KMS-11 (cell line): ENCODE data around the gene NBEAL1.
"Not testable (repeated sequence)": the region's sequence is repeated elsewhere in the genome, so short reads cannot be mapped to it uniquely, and the experiment has no call there.

Experiments
- H2AFZ ChIP-seq: fragments of 200-600 bp; sonication (generic); 2 replicates; pipeline ENCODE4 v1.6.1; 2016; ENCODE audit warnings: antibody characterized with exemption, mixed run types, low read depth
- H3K27ac ChIP-seq: fragments of 200-600 bp; sonication (generic); 2 replicates; pipeline ENCODE4 v1.6.1; 2016; ENCODE audit warnings: mild to moderate bottlenecking, mixed run types
- H3K27me3 ChIP-seq: fragments of 200-600 bp; sonication (generic); 2 replicates; pipeline ENCODE4 v1.6.1; 2017; ENCODE audit warnings: mild to moderate bottlenecking, low read depth, mixed run types, moderate library complexity; ENCODE audit not compliant: insufficient read depth
- H3K36me3 ChIP-seq: fragments of 200-600 bp; sonication (generic); 2 replicates; pipeline ENCODE4 v1.6.1; 2017; ENCODE audit warnings: mild to moderate bottlenecking, mixed run types; ENCODE audit not compliant: insufficient read depth
- H3K4me1 ChIP-seq: fragments of 200-600 bp; sonication (generic); 2 replicates; pipeline ENCODE4 v1.6.1; 2016; ENCODE audit warnings: mild to moderate bottlenecking, low read depth, mixed run types; ENCODE audit not compliant: poor library complexity, severe bottlenecking
- H3K4me2 ChIP-seq: fragments of 200-600 bp; sonication (generic); 2 replicates; pipeline ENCODE4 v1.7.0; 2016; ENCODE audit warnings: mild to moderate bottlenecking, mixed run types
- H3K4me3 ChIP-seq: fragments of 200-600 bp; sonication (generic); IDR thresholded peaks from 2 replicates; pipeline ENCODE4 v1.6.1; 2017; ENCODE audit warnings: low read depth, low read length, mixed read lengths; ENCODE audit not compliant: insufficient read depth
- H3K79me2 ChIP-seq: fragments of 200-600 bp; sonication (generic); 2 replicates; pipeline ENCODE4 v1.6.1; 2016; ENCODE audit warnings: low read depth, mixed run types; ENCODE audit not compliant: insufficient read depth
- H3K9ac ChIP-seq: fragments of 200-600 bp; sonication (generic); 2 replicates; pipeline ENCODE4 v1.6.1; 2016; ENCODE audit warnings: mild to moderate bottlenecking, mixed run types
- H4K20me1 ChIP-seq: fragments of 200-600 bp; sonication (generic); 2 replicates; pipeline ENCODE4 v1.6.1; 2016; ENCODE audit warnings: mild to moderate bottlenecking, mixed run types; ENCODE audit not compliant: insufficient read depth
- TF ChIP-seq, protein P1 (sequence below): fragments of 200-600 bp; sonication (generic); conservative IDR thresholded peaks from 2 replicates; pipeline ENCODE4 v1.6.1; 2017; ENCODE audit warnings: low read depth, mild to moderate bottlenecking, antibody characterized with exemption, low read length, moderate library complexity, mixed read lengths

NBEAL1 gene

GRCh38 chr2:202982779-202983491 lies 31.7 kb upstream of the NBEAL1 start:
- Histone ChIP-seq H4K20me1 (no peaks in the 10 kb centered on the region), H3K4me3 (no peak overlapping the region), H3K36me3 (no peaks in the 10 kb centered on the region), H3K9ac (no peak overlapping the region), H3K27me3 (no peaks in the 10 kb centered on the region), H2AFZ (no peak overlapping the region), H3K4me2 (no peak overlapping the region), H3K79me2 (no peaks in the 10 kb centered on the region), H3K4me1 (no peaks in the 10 kb centered on the region), H3K27ac (no peak overlapping the region)
- TF ChIP-seq, protein P1, sequence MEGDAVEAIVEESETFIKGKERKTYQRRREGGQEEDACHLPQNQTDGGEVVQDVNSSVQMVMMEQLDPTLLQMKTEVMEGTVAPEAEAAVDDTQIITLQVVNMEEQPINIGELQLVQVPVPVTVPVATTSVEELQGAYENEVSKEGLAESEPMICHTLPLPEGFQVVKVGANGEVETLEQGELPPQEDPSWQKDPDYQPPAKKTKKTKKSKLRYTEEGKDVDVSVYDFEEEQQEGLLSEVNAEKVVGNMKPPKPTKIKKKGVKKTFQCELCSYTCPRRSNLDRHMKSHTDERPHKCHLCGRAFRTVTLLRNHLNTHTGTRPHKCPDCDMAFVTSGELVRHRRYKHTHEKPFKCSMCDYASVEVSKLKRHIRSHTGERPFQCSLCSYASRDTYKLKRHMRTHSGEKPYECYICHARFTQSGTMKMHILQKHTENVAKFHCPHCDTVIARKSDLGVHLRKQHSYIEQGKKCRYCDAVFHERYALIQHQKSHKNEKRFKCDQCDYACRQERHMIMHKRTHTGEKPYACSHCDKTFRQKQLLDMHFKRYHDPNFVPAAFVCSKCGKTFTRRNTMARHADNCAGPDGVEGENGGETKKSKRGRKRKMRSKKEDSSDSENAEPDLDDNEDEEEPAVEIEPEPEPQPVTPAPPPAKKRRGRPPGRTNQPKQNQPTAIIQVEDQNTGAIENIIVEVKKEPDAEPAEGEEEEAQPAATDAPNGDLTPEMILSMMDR: no peak

GRCh38 chr2:202989749-202990148 lies 24.9 kb upstream of the NBEAL1 start:
- TF ChIP-seq, protein P1: no peak
- H3K36me3 ChIP-seq: no peaks in the 10 kb centered on the region
- no peaks in the 10 kb centered on the region for H3K4me1 ChIP-seq
- H3K4me2 ChIP-seq: no peak overlapping the region
- no peaks in the 10 kb centered on the region for H3K27me3 ChIP-seq
- H3K79me2 ChIP-seq: no peaks in the 10 kb centered on the region
- no peak overlapping the region for H3K27ac ChIP-seq
- H2AFZ ChIP-seq: no peak overlapping the region
- no peak overlapping the region for H3K4me3 ChIP-seq
- no peak overlapping the region for H3K9ac ChIP-seq
- H4K20me1 ChIP-seq: no peaks in the 10 kb centered on the region

- H3K4me1 ChIP-seq: no peaks in the 10 kb centered on the region
- TF ChIP-seq, protein P1: no peak
- no peaks in the 10 kb centered on the region for H4K20me1 ChIP-seq
- no peak overlapping the region for H3K4me3 ChIP-seq
- no peak overlapping the region for H3K9ac ChIP-seq
- H3K36me3 ChIP-seq: no peaks in the 10 kb centered on the region
- H3K27me3 ChIP-seq: no peaks in the 10 kb centered on the region
- H2AFZ ChIP-seq: no peak overlapping the region
- no peak overlapping the region for H3K4me2 ChIP-seq
- H3K79me2 ChIP-seq: no peaks in the 10 kb centered on the region
- no peak overlapping the region for H3K27ac ChIP-seq
These were observed 24.2 kb upstream of the NBEAL1 start for GRCh38 chr2:202990501-202990900.

DNA sequence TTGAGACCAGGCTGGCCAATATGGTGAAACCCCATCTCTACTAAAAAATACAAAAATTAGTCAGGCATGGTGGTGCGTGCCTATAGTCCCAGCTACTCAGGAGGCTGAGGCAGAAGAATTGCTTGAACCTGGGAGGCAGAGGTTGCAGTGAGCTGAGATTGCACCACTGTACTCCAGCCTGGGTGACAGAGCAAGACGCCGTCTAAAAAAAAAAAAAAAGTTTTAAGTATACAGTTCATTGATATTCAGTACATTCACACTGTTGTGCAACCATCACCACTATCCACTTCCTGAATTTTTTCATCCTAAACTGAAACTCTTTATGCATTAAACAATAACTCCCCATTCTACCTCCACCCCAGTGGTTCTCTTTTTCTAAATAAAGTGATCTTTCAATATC lies 17.6 kb upstream of the NBEAL1 start:
- H3K27me3 ChIP-seq, H3K4me1 ChIP-seq, H3K4me3 ChIP-seq, H3K9ac ChIP-seq, H3K27ac ChIP-seq, H3K4me2 ChIP-seq, H2AFZ ChIP-seq, H3K36me3 ChIP-seq, H3K79me2 ChIP-seq, H4K20me1 ChIP-seq: not testable (repeated sequence)

DNA sequence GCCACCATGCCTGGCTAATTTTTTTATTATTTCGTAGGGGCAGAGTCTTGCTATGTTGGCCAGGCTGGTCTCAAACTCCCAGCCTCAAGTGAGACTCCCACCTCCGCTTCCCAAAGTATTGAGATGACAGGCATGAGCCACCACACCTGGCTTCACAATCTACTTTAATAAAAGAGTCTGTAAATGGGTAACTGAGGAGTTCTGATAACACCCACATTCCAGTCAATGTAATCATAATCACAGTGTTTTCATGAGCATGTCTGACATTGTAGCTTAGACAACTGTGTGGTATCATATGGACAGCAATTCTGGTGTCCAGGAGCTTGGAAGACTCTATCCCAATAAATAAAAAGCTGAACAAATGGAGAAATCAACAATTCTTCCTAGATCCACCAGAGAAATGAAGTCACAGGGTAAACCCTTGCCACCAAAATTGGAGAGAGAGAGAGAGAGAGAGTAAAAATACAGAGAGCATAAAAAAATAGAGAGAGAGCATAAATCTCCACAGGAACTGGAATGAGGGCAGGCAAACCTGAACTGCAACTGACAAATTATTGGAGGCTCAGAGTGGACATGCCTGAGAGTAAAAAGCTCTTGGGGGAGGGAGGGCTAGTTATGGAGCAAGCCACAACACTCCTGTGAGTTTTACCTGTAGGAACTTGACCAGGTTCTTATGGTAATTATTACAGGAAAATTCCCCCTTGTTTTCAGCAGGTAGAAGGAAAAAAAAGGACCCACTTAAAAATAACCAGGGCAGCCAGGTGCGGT lies 12.4 kb upstream of the NBEAL1 start:
- no peaks in the 10 kb centered on the region for H3K79me2 ChIP-seq
- H4K20me1 ChIP-seq: no peaks in the 10 kb centered on the region
- no peak overlapping the region for H3K4me3 ChIP-seq
- H3K27ac ChIP-seq: no peak overlapping the region
- TF ChIP-seq, protein P1: no peak
- no peaks in the 10 kb centered on the region for H3K27me3 ChIP-seq
- H3K4me1 ChIP-seq: no peaks in the 10 kb centered on the region
- no peak overlapping the region for H2AFZ ChIP-seq
- no peak overlapping the region for H3K9ac ChIP-seq
- H3K4me2 ChIP-seq: no peak overlapping the region
- H3K36me3 ChIP-seq: no peaks in the 10 kb centered on the region
